Fibroblast of skin of scalp (primary cell): ENCODE data around the gene ATOH8.
A peak's percentile ranks its signal among the peaks of the same experiment; 100 is the strongest.

Experiments
- DNase-seq: peaks from one replicate; pipeline ENCODE4 v3.0.0-alpha.2; 2013

ATOH8 gene

GRCh38 chr2:85736456-85737355, 17.1 kb upstream of the ATOH8 start:
- DNase-seq: peak; percentile 58

- DNase-seq: peak; percentile 86
Observed at GRCh38 chr2:85737481-85737880, 16.3 kb upstream of the ATOH8 start.

- DNase-seq: no peak
Observed at GRCh38 chr2:85737961-85738360, 15.8 kb upstream of the ATOH8 start.

GRCh38 chr2:85740193-85740592, 13.6 kb upstream of the ATOH8 start:
- DNase-seq: no peak

GRCh38 chr2:85741211-85741832, 12.5 kb upstream of the ATOH8 start:
- DNase-seq: no peak

- DNase-seq: peak; percentile 93
Observed at GRCh38 chr2:85741833-85742455, 11.8 kb upstream of the ATOH8 start.

- peak; percentile 50 for DNase-seq
Observed at GRCh38 chr2:85743304-85743978, 10.3 kb upstream of the ATOH8 start.

- no peak for DNase-seq
Observed at GRCh38 chr2:85744055-85744454, 9.7 kb upstream of the ATOH8 start.

- DNase-seq: peak; percentile 99
Observed at GRCh38 chr2:85744741-85745601, 8.8 kb upstream of the ATOH8 start.

- no peak for DNase-seq
Observed at GRCh38 chr2:85745619-85746018, 8.2 kb upstream of the ATOH8 start.

GRCh38 chr2:85746321-85747004, 7.3 kb upstream of the ATOH8 start:
- no peak for DNase-seq

GRCh38 chr2:85747441-85747840, 6.3 kb upstream of the ATOH8 start:
- DNase-seq: no peak

- DNase-seq: no peak
Observed at GRCh38 chr2:85748039-85748734, 5.6 kb upstream of the ATOH8 start.

GRCh38 chr2:85748985-85749875, 4.6 kb upstream of the ATOH8 start:
- DNase-seq: peak; percentile 71

GRCh38 chr2:85750587-85751575, 2.9 kb upstream of the ATOH8 start:
- DNase-seq: peak; percentile 63

- no peak for DNase-seq
Observed at GRCh38 chr2:85751627-85752026, 2.2 kb upstream of the ATOH8 start.

- DNase-seq: no peak
Observed at GRCh38 chr2:85753035-85753524, 711 bp upstream of the ATOH8 start.
